Activated naive CD8-positive, alpha-beta T cell treated with anti-CD3 and anti-CD28 coated beads, Interleukin-2, amount 10 ng/mL, durations not matched to agents 7 days and 5 days (primary cell): ENCODE measurements around the gene ANXA8. TPM values are rescaled to one million over a fixed set of nuclear protein-coding genes. Genes with fewer than 3 reads are reported as not detected.

Experiments used
- ATAC-seq: fragments of 150-1000 bp; cut with Tn5 transposase; one replicate; pipeline ENCODE4 v1.10.0; 2021; ENCODE audit warnings: low read depth, moderate library complexity
- POLR2A ChIA-PET: fragments of 350-600 bp; sonication (Branson Sonifier 250); formaldehyde crosslinking; loops from one replicate; lab custom pipeline; 2021; ENCODE audit warnings: antibody characterized with exemption; lab: Charles Lee
- DNase-seq: peaks from one replicate; pipeline ENCODE4 v3.0.0; 2021
- H3K27ac Mint-ChIP-seq: one replicate; pipeline ENCODE4 v1.8.0; 2022; ENCODE audit warnings: mild to moderate bottlenecking, mixed read lengths
- H3K27me3 Mint-ChIP-seq: one replicate; pipeline ENCODE4 v1.8.0; 2022; ENCODE audit warnings: mild to moderate bottlenecking, moderate library complexity, mixed read lengths
- H3K36me3 Mint-ChIP-seq: one replicate; pipeline ENCODE4 v1.8.0; 2021; ENCODE audit warnings: mild to moderate bottlenecking, mixed read lengths
- H3K4me1 Mint-ChIP-seq: one replicate; pipeline ENCODE4 v1.8.0; 2021; ENCODE audit warnings: mixed read lengths
- H3K4me3 Mint-ChIP-seq: one replicate; pipeline ENCODE4 v1.8.0; 2022; ENCODE audit warnings: mild to moderate bottlenecking, moderate library complexity, mixed read lengths
- H3K9me3 Mint-ChIP-seq: one replicate; pipeline ENCODE4 v1.8.0; 2021; ENCODE audit warnings: mixed read lengths
- total RNA-seq, 2 experiments: library from RNA; stranded (reverse); gene quantifications; one replicate each; pipeline ENCODE4 v1.2.3, GENCODE V29; 2021

The ANXA8 gene
- total RNA-seq, 2 experiments from 2014 or later = 0.19 TPM; not detected in 1

DNA sequence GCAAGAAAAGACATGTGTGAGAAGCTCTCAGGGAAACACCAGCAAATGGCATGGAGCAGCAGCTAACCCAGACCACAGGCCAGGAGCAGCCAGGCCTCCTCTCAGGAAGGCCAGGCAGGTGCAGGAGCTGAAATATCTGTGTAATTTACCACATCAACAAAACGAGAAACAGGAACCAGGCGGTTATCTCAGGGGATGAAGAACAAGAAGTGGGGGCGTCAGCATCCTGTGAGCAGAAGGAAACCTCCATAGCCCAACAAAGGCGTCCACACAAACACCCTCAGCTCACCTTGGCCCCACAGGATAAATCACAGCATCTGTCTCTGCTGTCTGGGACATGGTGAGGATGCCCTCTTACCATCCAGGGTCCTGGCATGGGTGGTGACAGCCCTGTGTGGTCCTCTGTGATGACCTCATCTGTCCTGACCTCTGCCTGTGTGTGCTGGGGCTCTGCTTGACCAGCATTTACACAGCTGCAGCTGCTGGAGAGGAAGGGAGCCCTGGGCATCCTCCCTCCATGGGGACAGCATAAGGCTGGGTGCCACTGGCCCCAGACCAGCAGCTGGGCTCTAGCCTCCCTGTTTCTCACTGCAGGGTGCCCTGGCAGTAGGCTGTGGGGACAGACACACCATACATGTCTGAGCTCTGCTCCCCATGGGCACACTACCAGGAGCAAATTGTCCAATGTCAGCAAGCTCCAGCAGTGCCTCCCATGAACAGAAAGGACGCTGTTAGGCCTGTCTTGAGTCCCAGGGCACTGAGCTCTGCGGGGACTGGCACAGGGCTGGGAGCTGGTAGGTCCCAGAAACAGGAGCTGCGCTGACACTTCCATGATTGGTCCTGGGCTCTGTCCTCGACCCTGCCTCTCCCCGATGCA is 34.6 kb downstream of the ANXA8 start:
- POLR2A ChIA-PET = no interaction called here
- DNase-seq = no peak

GRCh38 chr10:47447705-47448104 is 36.2 kb downstream of the ANXA8 start:
- Mint-ChIP-seq H3K9me3 (peaks cover 3% of the 10 kb centered on the region), H3K36me3 (no peaks in the 10 kb centered on the region), H3K27me3 (no peaks in the 10 kb centered on the region), H3K4me3 (no peak overlapping the region), H3K4me1 (peaks cover 5% of the 10 kb centered on the region), H3K27ac (no peak overlapping the region)
- POLR2A ChIA-PET = no interaction called here
- DNase-seq (no peak), ATAC-seq (no peak)

More for the DNA sequence above, 34.6 kb downstream of the ANXA8 start:
- Mint-ChIP-seq H3K27ac (no peak overlapping the region), H3K27me3 (no peaks in the 10 kb centered on the region), H3K4me3 (no peak overlapping the region), H3K36me3 (no peaks in the 10 kb centered on the region), H3K4me1 (peaks cover 5% of the 10 kb centered on the region), H3K9me3 (peaks cover 3% of the 10 kb centered on the region)
- ATAC-seq = peak; percentile 26

DNA sequence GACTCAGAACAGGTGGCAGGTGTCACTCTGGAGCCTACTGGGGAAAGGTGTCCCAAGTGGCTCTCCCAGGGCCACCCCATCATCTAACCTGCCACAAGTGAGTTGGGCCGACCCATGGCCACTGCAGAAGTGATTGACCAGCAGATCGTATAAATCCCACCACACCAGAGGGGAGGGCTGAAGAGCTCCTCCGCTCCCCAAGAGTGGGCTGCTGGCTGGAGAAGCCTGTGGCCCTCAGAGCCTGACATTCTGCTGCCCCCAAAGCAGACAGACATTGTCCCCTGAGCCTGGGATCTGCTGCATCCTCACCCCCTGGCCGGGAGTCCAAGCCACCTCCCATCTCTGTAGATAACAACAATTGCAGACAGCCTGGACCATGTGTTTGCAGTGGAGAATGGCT is 36.7 kb downstream of the ANXA8 start:
- H3K36me3 Mint-ChIP-seq = no peaks in the 10 kb centered on the region
- DNase-seq (no peak), ATAC-seq (no peak)
- POLR2A ChIA-PET = no interaction called here
- H3K27ac Mint-ChIP-seq = no peak overlapping the region
- H3K9me3 Mint-ChIP-seq = peaks cover 3% of the 10 kb centered on the region
- H3K4me1 Mint-ChIP-seq = peaks cover 5% of the 10 kb centered on the region
- H3K27me3 Mint-ChIP-seq = no peaks in the 10 kb centered on the region
- no peak overlapping the region for H3K4me3 Mint-ChIP-seq

GRCh38 chr10:47445720-47446119 is 38.2 kb downstream of the ANXA8 start:
- Mint-ChIP-seq H3K9me3 (peaks cover 3% of the 10 kb centered on the region), H3K4me1 (peaks cover 5% of the 10 kb centered on the region), H3K27me3 (no peaks in the 10 kb centered on the region), H3K36me3 (no peaks in the 10 kb centered on the region), H3K27ac (no peak overlapping the region), H3K4me3 (no peak overlapping the region)
- ATAC-seq (no peak), DNase-seq (no peak)
- POLR2A ChIA-PET = no interaction called here

GRCh38 chr10:47444047-47444446 is 39.9 kb downstream of the ANXA8 start:
- POLR2A ChIA-PET = no interaction called here

GRCh38 chr10:47443145-47443544 is 40.8 kb downstream of the ANXA8 start:
- H3K36me3 Mint-ChIP-seq = no peaks in the 10 kb centered on the region
- POLR2A ChIA-PET = no interaction called here
- DNase-seq (no peak), ATAC-seq (no peak)
- H3K9me3 Mint-ChIP-seq = peaks cover 3% of the 10 kb centered on the region
- H3K27ac Mint-ChIP-seq = no peak overlapping the region
- H3K4me3 Mint-ChIP-seq = no peak overlapping the region
- no peaks in the 10 kb centered on the region for H3K27me3 Mint-ChIP-seq
- H3K4me1 Mint-ChIP-seq = no peaks in the 10 kb centered on the region

More at GRCh38 chr10:47444047-47444446, 39.9 kb downstream of the ANXA8 start:
- DNase-seq (no peak), ATAC-seq (no peak)
- H3K36me3 Mint-ChIP-seq = no peaks in the 10 kb centered on the region
- no peaks in the 10 kb centered on the region for H3K27me3 Mint-ChIP-seq
- peaks cover 3% of the 10 kb centered on the region for H3K9me3 Mint-ChIP-seq
- no peak overlapping the region for H3K27ac Mint-ChIP-seq
- peaks cover 5% of the 10 kb centered on the region for H3K4me1 Mint-ChIP-seq
- no peak overlapping the region for H3K4me3 Mint-ChIP-seq

- H3K27ac Mint-ChIP-seq = no peak overlapping the region
- no peaks in the 10 kb centered on the region for H3K27me3 Mint-ChIP-seq
- no peaks in the 10 kb centered on the region for H3K4me1 Mint-ChIP-seq
Measured at GRCh38 chr10:47442351-47442750, 41.6 kb downstream of the ANXA8 start.

DNA sequence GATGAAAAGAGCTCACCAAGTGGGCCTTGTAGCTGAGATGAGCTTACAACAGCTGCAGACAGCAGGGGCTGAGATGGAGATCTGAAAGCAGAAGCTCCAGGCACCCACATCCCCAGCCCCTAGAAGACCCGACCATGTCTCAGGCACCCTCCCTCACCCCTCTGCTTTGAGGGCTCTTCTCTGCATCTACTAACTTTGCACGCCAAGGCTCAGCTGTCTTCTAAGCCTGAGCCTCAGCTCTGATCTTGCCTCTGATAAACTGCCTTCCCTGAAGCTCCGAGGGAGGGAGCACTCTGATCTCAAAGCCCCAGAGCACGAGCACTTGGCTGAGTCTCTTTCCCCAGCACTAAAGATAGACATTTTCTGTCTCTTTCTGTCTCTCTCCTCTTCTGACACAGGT is 42.0 kb downstream of the ANXA8 start:
- Mint-ChIP-seq H3K4me3 (no peak overlapping the region), H3K4me1 (no peaks in the 10 kb centered on the region), H3K9me3 (peaks cover 4% of the 10 kb centered on the region), H3K27me3 (no peaks in the 10 kb centered on the region), H3K27ac (no peak overlapping the region), H3K36me3 (no peaks in the 10 kb centered on the region)
- DNase-seq (no peak), ATAC-seq (no peak)
- POLR2A ChIA-PET = no interaction called here

More at GRCh38 chr10:47442351-47442750, 41.6 kb downstream of the ANXA8 start:
- DNase-seq = no peak
- ATAC-seq = no peak
- no peak overlapping the region for H3K4me3 Mint-ChIP-seq
- peaks cover 4% of the 10 kb centered on the region for H3K9me3 Mint-ChIP-seq
- POLR2A ChIA-PET = no interaction called here
- no peaks in the 10 kb centered on the region for H3K36me3 Mint-ChIP-seq

DNA sequence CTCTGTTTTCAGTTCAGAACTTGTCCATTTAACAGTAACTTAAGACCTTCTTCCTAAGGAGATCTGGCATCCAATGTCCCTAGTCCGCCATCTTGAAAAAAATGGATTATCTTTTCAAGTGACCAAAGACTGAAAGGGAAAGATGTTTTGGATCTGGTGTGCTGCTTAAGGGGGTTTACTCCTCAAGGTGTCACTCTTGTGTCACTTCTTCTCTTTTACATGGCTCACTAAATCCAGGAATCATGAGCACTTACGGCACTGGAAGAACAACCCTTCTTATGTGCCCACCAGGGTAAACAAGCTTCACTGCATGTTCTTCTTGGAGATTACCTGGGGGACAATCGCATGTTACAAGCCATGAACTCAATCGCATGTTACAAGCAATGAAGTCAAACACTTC is 43.7 kb downstream of the ANXA8 start:
- Mint-ChIP-seq H3K4me1 (no peaks in the 10 kb centered on the region), H3K36me3 (no peaks in the 10 kb centered on the region), H3K9me3 (peaks cover 3% of the 10 kb centered on the region), H3K4me3 (no peak overlapping the region), H3K27me3 (peaks cover 14% of the 10 kb centered on the region), H3K27ac (no peak overlapping the region)
- POLR2A ChIA-PET = no interaction called here
- ATAC-seq (no peak), DNase-seq (no peak)

DNA sequence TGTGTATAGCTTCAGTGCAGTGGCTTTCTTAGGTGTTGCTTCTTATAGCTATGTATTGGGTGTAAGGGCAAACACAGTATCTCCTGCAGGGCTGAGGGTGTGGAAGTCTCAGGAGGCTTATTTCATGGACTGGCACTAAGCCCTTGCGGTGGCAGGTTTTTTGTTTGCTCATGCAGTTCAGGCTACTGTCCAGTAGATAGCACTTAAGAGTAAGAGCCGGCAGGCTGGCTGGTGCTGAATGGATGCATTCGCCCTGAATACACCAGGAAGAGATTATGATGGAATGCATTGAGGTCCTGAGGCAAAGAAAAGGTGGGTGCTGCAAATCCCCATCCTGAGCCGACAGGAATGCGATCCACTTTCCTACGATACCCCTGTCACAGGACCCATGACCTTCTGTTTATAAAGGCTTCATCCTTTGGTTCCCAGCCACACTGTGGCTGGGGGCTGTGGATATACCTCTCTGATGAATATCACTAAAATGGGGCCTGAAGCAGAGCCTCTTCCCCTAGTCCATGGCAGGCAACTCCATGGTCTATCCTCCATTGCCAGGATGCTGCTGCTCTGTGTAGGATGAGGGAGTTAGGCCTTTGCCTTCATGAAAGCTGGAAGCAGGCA is 44.9 kb downstream of the ANXA8 start:
- POLR2A ChIA-PET = no interaction called here
- Mint-ChIP-seq H3K4me1 (no peaks in the 10 kb centered on the region), H3K9me3 (peaks cover 1% of the 10 kb centered on the region)

DNA sequence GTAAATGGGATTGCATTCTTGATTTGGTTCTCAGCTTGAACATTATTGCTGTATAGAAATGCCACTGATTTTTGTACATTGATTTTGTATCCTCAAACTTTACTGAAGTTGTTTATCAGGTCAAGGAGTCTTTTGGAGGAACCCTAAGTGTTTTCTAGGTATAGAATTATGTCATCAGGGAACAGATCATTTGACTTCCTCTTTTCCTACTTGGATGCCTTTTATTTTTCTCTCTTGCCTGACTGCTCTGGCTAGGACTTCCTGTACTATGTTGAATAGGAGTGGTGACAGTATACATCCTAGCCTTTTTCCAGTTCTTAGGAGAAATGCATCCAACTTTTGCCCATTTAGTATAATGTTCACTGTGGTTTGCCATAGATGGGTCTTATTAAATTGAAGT is 48.8 kb downstream of the ANXA8 start:
- no peak overlapping the region for H3K27ac Mint-ChIP-seq
- no peaks in the 10 kb centered on the region for H3K4me1 Mint-ChIP-seq
- H3K9me3 Mint-ChIP-seq = peaks cover 1% of the 10 kb centered on the region
- DNase-seq = no peak
- no peaks in the 10 kb centered on the region for H3K36me3 Mint-ChIP-seq
- peaks cover 35% of the 10 kb centered on the region for H3K27me3 Mint-ChIP-seq
- no peak for ATAC-seq
- POLR2A ChIA-PET = no interaction called here
- no peak overlapping the region for H3K4me3 Mint-ChIP-seq

More for the DNA sequence above, 44.9 kb downstream of the ANXA8 start:
- peaks cover 18% of the 10 kb centered on the region for H3K27me3 Mint-ChIP-seq
- no peak overlapping the region for H3K4me3 Mint-ChIP-seq
- DNase-seq (no peak), ATAC-seq (no peak)
- H3K36me3 Mint-ChIP-seq = no peaks in the 10 kb centered on the region
- no peak overlapping the region for H3K27ac Mint-ChIP-seq

DNA sequence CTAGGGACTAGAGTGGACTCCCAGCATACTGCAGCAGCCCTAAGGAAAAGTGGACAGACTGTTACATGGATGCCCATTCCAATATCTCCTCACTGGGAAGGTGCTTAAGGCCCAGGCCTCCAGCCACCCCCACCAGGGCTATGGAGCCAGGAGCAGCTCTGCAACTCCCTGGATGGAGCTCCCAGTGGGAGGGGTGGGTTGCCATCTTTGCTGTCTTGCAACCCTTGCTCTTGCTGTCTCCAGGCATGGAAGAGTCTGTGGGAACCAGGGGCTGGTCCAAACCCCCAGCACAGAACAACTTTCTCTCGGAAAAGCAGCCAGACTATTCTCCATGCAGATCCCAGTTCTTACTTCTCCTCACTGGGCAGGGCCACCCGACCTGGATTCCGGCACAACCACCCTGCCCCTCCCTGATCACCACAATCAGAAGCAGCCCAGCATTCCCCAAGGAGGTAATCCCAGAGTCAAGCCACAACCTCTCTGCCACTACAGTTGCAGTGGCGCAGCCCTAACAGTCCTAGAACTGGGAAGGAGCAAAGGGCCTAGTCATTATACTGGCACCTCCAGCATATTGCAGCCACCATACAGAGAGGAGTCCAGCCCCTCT is 58.0 kb downstream of the ANXA8 start:
- no peaks in the 10 kb centered on the region for H3K9me3 Mint-ChIP-seq
- no peak overlapping the region for H3K27ac Mint-ChIP-seq
- ATAC-seq (no peak), DNase-seq (no peak)
- H3K36me3 Mint-ChIP-seq = no peaks in the 10 kb centered on the region
- H3K27me3 Mint-ChIP-seq = peaks cover 14% of the 10 kb centered on the region
- POLR2A ChIA-PET = no interaction called here
- H3K4me1 Mint-ChIP-seq = no peaks in the 10 kb centered on the region
- no peak overlapping the region for H3K4me3 Mint-ChIP-seq

DNA sequence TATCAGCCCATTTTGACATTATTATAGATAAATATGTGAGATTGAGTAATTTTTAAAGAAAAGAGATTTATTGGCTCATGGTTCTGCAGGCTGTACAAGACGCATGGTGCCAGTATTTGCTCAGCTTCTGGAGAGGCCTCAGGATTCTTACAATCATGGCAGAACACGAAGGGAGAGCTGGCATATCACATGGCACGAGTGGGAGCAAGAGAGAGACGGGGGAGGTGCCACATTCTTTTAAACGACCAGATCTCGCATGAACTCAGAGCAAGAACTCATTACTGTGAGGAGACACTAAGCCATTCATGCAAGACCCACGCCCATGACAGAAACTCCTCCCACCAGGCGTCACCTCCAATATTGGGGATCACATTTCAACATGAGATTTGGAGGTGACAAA is 59.7 kb downstream of the ANXA8 start:
- no peaks in the 10 kb centered on the region for H3K4me1 Mint-ChIP-seq
- DNase-seq (no peak), ATAC-seq (no peak)
- H3K27me3 Mint-ChIP-seq = peaks cover 7% of the 10 kb centered on the region
- H3K27ac Mint-ChIP-seq = no peak overlapping the region
- H3K4me3 Mint-ChIP-seq = no peak overlapping the region
- POLR2A ChIA-PET = no interaction called here
- H3K36me3 Mint-ChIP-seq = no peaks in the 10 kb centered on the region
- no peaks in the 10 kb centered on the region for H3K9me3 Mint-ChIP-seq

DNA sequence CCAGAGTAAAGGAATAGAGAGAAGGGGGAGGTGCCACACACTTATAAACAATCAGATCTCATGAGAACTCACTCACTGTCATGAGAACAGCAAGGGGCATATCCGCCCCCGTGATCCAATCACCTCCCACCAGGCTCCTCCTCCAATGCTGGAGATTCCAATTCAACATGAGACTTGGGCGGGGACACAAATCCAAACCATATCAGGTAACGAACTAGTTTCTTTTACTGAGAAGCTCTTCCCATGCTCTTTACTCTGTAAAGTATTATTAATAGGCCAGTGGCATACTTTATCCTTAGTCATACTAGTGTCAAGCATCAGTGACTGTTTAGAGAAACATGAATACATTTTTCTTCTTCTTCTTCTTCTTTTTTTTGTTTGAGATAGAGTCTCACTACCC is 60.4 kb downstream of the ANXA8 start:
- no peak overlapping the region for H3K27ac Mint-ChIP-seq
- H3K4me3 Mint-ChIP-seq = no peak overlapping the region
- H3K9me3 Mint-ChIP-seq = no peaks in the 10 kb centered on the region
- peaks cover 3% of the 10 kb centered on the region for H3K27me3 Mint-ChIP-seq
- H3K36me3 Mint-ChIP-seq = no peaks in the 10 kb centered on the region
- ATAC-seq = no peak
- no peak for DNase-seq
- POLR2A ChIA-PET = no interaction called here
- H3K4me1 Mint-ChIP-seq = no peaks in the 10 kb centered on the region
